GM18868 (cell line): Measurements from ENCODE around the gene TXNDC8.
"Not testable (repeated sequence)": the region's sequence is repeated elsewhere in the genome, so short reads cannot be mapped to it uniquely, and the experiment has no call there.

Experiments
- ATAC-seq: cut with Tn5 transposase; IDR thresholded peaks from one replicate; pipeline ENCODE4 v1.9.1; 2021; ENCODE audit warnings: mild to moderate bottlenecking, moderate library complexity; ENCODE audit not compliant: unreplicated experiment

TXNDC8 gene

DNA sequence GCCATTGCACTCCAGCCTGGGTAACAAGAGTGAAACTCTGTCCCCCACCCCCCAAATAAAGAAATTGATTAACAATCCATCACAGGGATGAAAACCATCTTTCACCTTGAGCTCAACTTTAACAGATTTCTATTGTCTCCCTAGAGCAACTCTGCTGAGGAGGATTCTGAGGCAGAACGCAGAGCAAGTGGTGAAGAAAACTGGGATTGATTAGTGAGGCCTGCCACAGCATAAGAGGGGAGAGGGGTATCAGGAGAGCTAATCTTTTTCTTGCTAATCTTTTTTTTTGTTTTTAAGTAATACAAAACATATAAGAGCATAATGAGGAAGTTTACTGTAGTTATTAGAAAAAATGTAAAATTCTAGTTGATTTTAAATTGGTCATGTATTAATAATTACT is 8.9 kb downstream of the TXNDC8 start:
- no peak for ATAC-seq

- no peak for ATAC-seq
Measured at GRCh38 chr9:110327716-110328115, 9.9 kb downstream of the TXNDC8 start.

GRCh38 chr9:110323818-110324217 is 13.8 kb downstream of the TXNDC8 start:
- ATAC-seq = no peak

DNA sequence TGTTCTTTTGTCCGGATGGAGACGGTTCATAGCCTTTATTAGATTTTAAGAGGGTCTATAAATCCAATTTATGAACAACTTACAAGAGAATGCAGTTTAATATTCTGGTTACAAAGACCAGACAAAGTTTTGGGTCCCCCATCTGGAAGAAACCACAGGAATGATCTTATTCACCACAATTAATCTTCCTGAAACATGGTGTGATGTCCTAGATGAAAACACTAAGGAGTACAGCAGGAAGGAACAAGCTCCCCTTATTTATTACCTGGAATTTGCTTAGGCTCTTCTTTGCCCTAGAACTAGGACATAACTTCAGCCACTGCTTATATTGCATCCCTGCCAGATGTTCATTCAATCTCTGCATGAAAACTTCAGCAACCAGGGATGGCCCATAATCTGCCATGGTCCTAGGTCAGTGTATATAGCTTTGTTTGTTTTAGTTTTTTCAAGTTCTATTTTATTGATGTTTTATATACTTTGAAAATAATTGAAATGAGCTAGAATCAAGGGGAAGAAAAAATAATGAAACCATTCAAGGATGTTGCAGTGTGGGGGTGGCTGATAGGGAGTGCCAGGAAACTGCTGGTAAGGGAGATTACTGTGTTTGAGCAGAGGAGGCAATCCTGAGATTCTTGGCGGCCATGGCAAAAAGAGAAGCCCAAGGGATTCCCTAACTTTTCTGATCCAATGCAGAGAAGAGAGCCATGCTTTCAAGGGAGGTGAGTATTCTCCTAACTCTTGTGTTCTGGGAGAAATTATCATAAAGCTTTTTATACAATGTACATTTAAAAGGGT is 16.8 kb downstream of the TXNDC8 start:
- ATAC-seq = no peak

- no peak for ATAC-seq
Measured at GRCh38 chr9:110319781-110320492, 17.7 kb downstream of the TXNDC8 start.

- no peak for ATAC-seq
Measured at GRCh38 chr9:110317911-110318310, 19.8 kb downstream of the TXNDC8 start.

DNA sequence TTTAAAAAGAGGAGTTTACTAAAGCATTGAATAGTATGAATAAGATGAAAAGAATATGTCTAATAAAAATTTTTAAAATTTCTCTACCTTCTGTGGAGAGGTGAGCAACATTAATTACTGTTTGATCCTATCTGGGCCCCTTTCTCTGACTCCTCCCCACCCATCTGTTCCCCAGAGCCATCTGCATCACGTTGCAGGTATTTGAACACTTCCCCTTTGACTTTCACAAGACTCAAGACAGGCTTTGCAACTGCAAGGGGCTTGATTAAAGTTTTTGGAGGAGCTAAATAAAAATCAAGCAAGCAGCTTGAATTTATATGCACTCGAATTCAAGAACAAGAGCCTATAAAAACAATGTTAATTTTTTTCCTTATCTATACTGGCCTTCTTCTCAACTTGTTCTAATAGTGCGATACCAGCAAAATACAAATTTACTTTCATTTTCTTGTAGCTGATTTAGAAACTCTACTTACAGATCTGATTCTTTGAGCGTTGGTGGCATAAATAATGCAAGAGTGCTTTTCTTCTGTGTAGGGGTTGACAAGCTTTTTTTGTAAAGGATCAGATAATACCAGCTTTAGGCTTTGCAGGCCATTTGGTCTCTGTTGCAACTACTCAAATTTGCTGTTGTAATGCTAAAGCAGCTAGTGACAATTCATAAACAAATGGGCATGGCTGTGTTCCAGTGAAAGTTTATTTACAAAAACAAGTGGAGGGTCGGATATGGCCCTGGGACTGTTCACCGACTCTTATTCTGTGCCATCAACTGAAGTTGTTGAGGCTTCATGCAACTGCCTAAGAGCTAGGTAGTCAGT is 21.2 kb downstream of the TXNDC8 start:
- peak; percentile 99 for ATAC-seq

DNA sequence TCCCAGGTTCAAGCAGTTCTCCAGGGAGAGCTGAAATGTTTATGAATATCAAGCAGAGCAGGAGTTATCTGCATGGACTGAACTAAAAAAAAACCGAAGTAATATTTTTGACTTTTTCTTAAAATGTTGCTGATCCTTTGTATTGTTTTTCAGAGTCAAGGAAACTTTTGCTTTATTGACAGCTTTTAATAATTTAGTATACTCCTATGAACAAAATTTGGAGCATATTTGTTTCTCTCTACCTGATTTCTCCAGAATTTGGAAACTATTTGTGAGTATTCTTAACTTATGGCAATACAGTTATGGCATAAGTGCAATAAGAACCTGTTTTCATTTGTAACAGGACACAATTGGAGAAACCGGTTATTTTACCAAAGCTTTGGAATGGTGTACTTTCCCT is 25.7 kb downstream of the TXNDC8 start:
- not testable (repeated sequence) for ATAC-seq

GRCh38 chr9:110309681-110310080 is 28.0 kb downstream of the TXNDC8 start:
- no peak for ATAC-seq

GRCh38 chr9:110308633-110309038 is 29.0 kb downstream of the TXNDC8 start:
- ATAC-seq = no peak

- ATAC-seq = no peak
Measured at GRCh38 chr9:110307191-110307590, 30.5 kb downstream of the TXNDC8 start.

GRCh38 chr9:110303133-110303532 is 34.5 kb downstream of the TXNDC8 start:
- no peak for ATAC-seq

- no peak for ATAC-seq
Measured at GRCh38 chr9:110298043-110298605, 39.5 kb downstream of the TXNDC8 start.

GRCh38 chr9:110293248-110293647 is 44.4 kb downstream of the TXNDC8 start:
- ATAC-seq = no peak

GRCh38 chr9:110291921-110292557 is 45.6 kb downstream of the TXNDC8 start:
- ATAC-seq = no peak

DNA sequence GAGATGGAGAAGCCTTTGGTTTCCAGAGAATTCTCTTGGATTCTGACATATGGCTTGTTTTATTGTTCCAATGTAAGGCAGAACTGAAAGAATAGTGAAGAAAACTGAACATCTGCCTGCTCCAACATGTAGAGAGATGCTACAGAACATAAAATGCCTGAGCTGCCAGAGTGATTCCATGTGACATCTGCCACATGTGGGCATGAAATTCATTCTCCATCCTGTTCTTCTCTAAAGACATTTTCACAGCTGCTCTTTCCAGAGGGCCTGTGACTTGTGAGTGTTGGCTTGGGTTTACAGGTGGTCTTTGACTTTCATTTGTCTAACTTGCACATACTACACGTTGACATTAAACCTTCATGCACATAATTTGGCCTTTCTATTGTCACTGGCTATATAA is 47.7 kb downstream of the TXNDC8 start:
- ATAC-seq = no peak

DNA sequence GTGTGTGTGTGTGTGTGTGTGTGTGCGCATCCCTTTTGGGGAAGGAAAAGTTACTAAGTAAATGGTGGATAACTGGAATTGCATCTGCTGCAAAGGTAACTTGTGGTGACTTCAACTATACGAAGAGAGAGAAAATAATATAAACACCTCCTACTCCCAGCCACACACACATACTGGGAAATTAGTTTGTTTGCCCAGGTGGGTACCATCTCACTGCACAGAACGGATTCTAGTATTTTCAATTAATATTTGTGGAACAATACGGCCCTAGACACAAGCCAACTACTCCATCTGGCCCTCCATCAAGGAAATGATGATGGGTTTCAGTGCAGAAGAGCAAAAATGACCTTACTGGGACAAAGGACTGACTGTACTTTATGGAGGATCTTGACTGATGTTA is 49.2 kb downstream of the TXNDC8 start:
- no peak for ATAC-seq

DNA sequence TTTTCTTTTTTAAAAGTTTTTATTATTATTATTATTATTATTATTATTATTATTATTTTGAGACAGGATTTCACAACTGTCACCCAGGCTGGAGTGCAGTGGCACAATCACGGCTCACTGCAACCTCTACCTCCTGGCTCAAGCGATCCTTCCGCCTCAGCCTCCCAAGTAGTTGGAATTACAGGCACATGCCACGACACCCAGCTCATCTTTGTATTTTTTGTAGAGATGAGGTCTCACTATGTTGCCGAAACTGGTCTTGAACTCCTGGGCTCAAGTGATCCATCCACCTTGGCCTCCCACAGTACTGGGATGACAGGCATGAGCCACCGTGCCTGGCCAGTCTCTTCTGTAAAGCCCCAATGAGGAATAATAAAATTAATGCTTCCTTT is 50.4 kb downstream of the TXNDC8 start:
- ATAC-seq = no peak

DNA sequence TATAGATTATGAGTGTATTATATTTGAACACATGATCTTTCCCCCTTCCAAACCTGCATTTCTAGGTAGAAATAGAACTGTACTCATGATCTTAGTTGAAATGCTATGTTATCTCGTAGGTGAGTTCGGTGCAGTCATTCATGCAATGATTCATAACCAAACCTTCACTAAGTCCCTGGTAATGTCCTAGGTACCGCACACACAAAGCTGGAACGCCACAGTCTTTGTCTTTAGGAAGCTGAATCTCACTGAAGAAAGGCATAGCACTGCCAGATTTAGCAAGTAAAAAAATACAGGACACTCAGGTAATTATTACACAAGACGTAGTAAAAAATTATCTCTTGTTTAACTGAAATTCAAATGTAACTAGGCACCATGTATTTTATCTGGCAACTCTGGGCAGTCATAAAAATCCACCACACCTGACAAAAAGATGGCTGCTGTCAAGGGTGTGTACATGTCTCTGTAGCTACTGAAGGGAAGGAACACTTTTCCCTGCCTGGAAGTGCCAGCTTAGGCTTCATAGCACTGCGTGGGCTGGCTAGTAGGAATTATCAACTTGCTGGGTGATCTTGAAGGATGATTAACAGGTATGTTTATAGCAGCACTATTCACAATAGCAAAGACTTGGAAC is 53.3 kb downstream of the TXNDC8 start:
- ATAC-seq = no peak

GRCh38 chr9:110283751-110284150 is 53.9 kb downstream of the TXNDC8 start:
- ATAC-seq = no peak
